ENCODE measurements around the gene BMP2.

BMP2 gene

DNA sequence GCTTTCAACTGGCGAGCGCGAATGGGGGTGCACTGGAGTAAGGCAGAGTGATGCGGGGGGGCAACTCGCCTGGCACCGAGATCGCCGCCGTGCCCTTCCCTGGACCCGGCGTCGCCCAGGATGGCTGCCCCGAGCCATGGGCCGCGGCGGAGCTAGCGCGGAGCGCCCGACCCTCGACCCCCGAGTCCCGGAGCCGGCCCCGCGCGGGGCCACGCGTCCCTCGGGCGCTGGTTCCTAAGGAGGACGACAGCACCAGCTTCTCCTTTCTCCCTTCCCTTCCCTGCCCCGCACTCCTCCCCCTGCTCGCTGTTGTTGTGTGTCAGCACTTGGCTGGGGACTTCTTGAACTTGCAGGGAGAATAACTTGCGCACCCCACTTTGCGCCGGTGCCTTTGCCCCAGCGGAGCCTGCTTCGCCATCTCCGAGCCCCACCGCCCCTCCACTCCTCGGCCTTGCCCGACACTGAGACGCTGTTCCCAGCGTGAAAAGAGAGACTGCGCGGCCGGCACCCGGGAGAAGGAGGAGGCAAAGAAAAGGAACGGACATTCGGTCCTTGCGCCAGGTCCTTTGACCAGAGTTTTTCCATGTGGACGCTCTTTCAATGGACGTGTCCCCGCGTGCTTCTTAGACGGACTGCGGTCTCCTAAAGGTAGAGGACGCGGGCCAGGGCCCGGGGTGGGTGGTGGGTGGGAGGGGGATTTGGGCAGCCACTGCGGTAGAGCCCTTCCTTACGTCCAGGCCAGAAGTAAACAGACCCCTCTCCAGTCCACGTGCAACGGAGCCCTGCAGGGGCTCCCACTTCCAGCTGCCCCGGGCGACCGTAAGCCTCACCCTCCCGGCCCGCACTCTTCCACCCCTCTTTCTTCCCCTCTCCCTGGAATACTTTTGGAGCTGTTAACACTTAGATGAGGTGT is 998 bp downstream of the BMP2 start:
- no peak for DNase-seq (ENCODE audit: low read depth in 2 of 2)

DNA sequence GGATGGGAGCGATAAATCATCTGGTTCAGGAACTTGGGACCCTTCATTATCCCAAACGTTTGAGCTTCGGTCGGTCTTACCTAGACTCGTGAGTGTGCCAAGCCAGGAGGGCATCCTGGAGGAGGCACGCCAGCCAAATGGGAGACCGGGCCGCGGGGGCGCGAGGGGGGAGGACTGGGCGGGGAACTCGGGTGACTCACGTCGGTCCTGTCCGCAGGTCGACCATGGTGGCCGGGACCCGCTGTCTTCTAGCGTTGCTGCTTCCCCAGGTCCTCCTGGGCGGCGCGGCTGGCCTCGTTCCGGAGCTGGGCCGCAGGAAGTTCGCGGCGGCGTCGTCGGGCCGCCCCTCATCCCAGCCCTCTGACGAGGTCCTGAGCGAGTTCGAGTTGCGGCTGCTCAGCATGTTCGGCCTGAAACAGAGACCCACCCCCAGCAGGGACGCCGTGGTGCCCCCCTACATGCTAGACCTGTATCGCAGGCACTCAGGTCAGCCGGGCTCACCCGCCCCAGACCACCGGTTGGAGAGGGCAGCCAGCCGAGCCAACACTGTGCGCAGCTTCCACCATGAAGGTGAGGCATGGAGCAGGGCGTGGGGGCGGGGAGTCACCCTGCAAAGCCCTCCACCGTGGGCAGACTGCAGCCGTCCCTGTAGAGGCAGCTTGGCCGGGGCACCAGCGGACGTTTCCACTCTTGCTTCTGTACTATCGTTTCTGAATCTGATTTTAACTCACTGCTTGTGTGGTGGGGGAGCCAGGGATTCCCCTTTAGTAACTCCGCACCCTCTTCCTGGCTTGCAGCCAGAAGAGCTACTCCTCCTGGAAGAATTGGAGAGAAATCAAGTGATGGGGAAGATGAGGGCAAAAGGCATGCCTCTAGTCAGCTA is 2.7 kb downstream of the BMP2 start:
- DNase-seq (ENCODE audit: low read depth in 2 of 2), result no peak

DNA sequence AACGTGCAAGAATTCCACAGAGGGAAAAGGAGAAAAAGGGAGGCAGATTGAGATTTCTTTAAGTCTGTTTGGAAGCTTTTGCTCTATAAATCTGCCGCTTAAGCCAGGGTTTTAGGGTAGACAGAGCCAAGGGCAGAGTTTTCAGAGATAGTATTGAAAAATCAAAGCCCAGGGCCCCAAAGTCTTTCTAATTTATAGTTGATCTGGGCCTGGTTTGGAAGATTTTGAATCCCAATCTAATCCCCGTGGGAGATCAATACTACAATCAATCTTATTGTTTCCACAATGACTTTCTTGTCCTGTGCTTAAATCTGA is 3.3 kb downstream of the BMP2 start:
- DNase-seq (ENCODE audit: low read depth in 2 of 2), result no peak

DNA sequence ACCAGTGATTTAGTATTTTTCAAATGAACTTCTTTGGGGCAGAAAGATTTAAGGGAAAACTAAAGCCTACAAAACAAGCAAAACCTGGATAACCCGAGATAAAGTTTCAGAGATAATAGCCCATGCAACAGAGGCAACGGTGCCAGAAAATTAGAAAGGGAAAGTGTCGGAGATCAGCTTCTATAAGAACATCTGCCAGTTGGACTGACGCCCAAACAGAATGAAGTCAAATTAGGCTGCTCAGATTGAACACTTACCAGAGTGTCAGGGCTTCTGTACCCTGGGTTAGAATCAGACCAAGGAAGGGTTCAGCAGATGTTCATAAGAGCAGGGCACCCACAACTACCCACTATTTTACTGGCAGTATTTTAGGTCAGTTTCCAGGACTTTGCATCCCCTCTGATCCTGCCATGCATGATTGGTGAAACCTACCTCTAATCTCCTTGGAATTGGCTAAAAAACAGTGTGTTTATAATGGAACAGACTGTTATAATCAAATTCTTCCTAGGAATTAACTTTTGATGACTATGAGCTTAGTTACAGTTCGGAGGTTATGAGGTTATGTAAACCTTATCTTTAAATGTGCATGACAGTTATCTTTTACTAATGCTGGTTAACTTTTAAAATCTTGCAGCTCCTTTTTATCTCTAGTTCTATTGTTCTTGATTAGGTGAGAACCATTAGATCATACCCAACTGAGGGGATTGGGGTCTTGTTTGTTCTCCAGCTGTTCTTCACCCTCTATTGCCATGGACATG is 13.1 kb downstream of the BMP2 start:
- no peak for DNase-seq (ENCODE audit: low read depth in 2 of 2)

DNA sequence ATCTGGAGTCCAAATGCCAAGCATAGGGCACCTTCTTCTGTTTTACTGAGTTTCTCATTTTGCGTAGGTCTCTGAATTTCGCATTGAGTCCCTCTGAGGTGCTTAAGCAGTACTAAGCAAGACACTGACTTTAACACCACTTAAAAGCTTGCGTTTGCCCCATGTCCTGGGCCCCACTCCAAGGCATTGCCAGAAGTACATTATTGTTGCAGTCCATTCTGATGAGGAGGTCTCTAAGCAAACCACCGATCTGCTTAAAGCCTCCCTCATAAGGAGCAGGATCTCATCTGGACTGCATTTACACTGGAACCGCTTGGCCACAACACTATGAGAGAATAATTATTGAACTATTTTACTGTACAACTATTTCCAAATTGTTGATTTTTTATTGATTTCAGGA is 16.3 kb downstream of the BMP2 start:
- no peak for DNase-seq (ENCODE audit: low read depth in 2 of 2)

DNA sequence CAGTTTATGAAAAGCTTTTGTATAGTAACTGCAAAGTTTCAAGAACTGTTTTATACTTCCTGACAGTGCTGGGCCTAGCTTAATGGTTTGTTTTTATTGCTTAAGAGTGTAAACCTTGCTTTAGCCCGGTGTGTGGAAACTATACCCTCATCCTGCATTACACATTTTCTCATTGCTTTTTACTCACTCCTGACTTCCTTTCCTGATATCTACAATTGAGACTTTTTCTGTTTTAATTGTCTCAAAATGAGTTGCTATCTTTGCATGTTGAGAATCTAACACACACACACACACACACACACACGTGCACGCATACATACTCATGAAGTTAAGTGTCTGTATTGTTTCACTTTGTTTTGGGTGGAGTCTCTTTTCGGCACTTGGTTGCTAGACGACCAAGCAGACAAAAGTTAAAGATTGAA is 16.7 kb downstream of the BMP2 start:
- DNase-seq (ENCODE audit: low read depth in 2 of 2), result no peak

DNA sequence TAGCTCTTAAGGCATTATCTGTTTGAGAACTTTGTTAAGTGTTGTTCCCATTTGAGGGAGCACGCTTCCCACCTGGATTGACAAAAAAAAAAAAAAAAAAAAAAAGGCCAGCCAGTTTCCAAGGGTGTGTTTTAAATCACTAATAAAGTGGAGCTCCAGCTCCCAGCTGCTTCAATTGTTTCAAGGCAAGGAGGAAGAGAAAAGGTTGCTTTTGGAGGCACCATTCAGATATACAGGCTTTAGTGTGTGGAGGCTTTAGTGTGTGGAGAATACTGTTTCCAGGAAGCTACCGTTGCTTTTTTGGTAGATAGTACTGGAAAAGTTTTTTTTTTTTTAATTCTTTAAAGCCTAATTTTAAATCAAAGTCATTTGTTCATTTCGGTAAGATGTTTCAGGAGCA is 17.3 kb downstream of the BMP2 start:
- DNase-seq (ENCODE audit: low read depth in 2 of 2), result no peak

DNA sequence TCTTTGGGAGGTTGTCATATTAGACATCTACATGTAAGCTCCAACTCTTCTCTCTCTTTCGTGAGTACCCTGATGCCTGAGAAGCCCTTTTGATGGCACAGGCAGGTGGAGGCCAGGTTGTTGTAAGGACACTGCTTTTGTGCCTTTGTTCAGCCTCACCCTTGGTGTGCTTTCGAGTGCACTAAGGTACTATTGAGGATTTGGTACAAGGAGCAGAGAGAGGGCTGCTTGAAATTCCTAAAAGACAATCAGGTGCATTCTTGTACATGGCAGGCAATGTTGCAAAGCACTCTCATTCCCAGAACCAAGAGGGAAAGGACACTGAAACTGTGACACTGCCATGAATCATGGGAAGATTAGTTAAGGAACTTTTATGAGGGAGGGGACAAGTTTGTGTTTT is 19.1 kb downstream of the BMP2 start:
- DNase-seq (ENCODE audit: low read depth in 2 of 2), result no peak

DNA sequence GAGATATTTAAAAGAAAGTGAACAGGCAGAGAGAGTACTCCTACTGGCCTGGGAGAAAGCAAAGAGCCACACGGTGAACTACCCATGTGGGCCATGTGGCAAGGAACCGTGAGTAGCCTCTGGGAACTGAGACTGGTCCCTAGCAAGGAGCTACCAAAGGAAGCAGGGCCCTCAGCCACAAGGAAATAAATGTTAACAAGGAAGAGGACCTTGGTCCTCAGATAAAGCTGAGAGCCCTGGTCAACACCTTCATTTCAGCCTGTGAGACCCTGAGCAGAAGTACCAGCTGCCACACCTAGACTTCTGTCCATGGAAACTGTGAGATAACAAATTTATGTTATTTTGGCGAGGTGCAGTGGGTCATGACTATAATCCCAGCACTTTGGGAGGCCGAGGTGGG is 25.3 kb downstream of the BMP2 start:
- DNase-seq (ENCODE audit: low read depth in 2 of 2), result no peak

DNA sequence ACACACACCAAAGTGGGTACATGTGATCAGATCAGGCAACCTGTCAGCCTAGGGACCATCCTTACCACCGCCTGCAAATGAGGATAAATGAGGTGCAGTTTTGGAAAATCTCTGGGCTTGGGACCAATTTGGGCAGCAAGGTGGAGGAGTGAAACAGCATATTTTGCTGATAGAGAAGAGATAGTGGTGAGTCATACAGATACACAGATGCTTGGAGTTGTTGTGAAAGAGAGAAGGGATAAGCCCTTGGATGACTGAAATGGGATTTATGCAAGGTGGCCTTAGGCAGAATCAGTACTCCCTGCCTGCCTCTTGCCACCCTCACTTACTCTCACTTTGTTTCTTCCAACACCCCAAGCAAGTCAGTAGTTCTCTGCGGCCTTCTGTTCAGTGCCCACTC is 34.7 kb downstream of the BMP2 start:
- no peak for DNase-seq (ENCODE audit: low read depth in 2 of 2)

DNA sequence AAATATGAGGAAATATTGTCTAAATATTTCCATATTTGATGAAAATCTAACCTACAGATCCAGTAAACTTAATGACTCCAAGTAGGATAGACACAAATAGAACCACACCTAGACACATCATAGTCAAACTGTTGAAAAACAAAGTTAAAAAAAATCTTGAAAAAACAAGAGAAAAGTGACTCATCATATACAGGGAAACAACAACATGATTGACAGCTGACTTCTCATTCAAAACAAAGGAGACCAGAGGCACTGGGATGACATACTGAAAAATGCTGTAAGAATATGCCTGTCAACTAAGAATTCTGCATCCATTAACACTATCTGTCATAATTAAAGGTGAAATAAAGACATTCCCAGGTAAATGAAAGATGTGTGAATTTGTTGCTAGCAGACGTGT is 38.8 kb downstream of the BMP2 start:
- no peak for DNase-seq (ENCODE audit: low read depth in 2 of 2)

DNA sequence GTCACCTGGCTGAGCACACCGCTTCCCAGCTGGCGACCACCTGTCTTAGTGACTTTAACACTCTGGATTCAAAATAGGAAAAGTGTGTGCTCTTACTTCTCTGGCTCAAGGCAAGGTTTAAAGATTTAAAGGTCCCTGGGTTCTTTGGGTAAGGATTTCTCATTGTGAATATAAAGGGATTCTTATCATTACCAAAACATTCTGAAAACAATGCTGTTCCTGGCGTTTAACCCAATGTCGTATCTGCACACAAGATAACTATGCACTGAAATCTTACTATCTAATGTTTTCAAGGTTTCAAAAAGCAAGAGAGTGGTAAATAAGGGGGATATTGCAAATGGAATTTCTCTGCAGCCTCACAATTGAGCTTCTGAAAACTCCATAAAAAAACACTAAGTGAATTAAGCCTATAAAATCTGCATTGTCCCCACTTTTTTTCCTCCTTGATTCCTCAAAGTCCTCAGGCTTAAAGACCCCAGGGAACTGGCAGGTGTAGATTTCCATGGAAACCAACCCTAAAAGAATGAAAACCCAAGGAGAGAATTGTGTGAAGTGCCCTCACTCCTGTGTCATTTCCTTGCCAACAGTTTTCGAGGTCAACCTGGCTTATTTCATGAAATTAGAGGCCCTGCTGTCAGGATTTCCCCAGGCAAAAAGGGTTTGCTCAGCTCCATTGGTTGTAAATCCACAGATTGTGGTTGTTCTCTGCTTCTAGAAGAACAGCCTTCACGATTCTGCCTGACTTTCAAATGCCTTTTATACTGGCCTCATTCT is 44.0 kb downstream of the BMP2 start:
- DNase-seq (ENCODE audit: low read depth in 2 of 2), result no peak

DNA sequence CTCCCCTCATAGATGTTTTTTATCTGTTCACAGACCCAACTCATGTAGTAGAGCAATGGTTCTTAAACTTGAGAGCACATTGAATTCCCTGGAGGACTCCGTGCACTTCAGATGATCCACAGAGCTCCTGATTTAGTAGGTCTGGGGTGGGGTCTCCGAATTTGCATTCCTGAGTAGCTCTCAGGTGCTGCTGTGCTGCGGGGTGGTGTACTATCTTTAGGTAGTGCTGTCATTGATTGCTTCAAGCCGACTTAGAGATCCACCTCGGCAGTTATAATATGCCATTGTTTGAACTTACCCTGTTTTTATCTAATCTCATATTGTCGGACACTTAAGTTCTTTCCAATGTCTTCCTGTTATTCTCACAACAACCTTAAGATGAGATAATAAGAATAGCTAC is 45.0 kb downstream of the BMP2 start:
- DNase-seq (ENCODE audit: low read depth in 2 of 2), result no peak

DNA sequence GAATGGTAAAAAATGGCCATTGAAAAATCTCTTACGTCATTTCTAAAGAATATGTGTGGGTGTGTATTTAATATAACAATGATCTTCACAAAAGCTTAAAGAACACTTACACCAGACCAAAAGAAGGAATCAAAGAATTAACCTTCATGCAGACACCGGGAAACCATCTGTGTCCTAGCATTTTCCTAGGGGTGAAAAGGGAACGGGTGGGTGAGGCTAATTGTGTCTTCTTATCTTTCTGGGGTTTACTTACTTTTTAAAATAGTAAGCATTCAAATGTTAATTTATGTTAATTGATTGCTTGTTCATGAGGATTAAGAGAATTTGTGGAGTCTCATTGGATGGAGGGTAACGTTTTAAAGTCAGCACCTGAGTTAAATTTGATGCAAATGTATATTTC is 47.5 kb downstream of the BMP2 start:
- no peak for DNase-seq (ENCODE audit: low read depth in 2 of 2)

DNA sequence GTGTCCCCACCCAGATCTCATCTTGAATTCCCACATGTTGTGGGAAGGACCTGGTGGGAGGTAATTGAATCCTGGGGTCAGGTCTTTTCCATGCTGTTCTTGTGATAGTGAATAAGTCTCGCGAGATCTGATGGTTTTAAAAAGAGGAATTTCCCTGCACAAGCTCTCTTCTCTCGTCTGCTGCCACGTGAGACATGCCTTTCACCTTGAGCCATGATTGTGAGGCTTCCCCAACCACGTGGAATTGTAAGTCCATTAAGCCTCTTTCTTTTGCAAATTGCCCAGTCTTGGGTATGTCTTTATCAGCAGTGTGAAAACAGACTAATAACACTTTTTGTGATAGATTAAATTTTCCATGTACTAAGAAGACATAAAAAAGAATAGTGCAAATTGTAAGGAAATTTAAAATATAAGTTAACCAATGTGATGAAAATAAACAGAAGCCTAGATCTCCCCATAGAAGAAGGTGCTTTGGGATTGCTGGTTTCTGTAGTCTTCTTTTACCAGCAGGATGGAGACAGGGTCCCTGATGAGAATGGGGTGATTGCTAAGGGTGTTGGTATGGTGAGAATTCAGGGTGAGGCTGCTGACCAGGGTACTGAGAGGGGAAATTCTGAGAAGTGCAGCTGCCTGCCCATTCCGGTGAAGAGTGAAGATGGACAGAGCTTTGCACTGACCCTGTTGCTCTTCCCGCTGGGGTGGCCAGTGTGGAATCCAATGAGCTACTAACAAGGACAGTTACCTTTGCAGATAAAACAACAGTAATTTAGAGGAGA is 50.7 kb downstream of the BMP2 start:
- no peak for DNase-seq (ENCODE audit: low read depth in 2 of 2)

DNA sequence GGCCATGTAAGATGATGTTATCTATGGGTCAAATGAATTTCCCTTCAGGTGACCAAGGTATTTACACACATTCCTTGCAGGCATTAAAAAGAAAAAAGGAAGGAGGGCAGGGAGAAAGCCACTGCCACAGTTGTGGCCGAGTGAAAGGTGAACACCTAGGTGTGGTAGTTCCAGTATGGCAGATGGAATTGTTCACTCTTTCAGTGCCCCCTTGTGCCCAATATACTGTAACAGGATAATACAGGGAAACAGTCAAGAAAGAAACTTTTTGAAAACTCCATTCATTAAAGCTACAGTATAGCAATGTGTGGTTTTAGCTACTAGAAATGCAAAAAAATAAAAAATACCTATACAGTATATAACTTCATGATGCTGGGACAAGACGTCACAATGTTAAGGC is 52.1 kb downstream of the BMP2 start:
- DNase-seq (ENCODE audit: low read depth in 2 of 2), result no peak

DNA sequence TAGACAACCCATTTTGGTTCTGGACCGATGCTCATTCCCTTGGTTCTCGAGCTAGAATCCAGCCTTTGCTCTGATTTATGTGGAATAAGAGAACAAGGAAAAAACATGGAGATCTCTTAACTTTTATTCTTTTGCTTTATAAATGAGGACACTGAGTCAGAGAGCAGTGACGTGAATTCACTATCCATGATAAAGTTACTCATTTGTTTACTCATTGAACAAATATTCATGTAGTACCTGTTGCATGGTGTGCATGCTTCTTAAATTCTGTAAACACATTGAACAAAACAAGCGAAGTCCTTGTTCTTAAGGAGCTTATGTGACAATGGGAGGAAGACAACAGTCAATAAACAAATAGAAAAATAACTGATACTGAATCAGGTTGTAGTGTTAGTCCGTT is 56.9 kb downstream of the BMP2 start:
- DNase-seq (ENCODE audit: low read depth in 2 of 2), result no peak

DNA sequence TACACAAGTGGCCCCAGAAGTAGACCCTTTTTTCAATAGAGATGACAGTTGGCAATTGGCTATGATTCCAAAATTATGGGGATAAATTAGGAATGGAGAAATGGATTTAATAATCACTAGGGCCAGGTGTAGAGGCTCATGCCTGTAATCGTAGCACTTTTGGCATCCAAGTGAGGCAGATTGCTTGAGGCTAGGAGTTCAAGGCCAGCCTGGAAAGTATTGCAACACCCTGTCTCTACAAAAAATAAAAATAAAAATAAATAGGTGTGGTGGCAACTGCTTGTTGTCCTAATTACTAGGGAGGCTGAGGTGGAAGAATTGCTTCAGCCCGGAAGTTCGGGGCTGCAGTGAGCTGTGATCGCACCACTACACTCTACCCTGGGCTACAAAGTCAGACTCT is 60.0 kb downstream of the BMP2 start:
- no peak for DNase-seq (ENCODE audit: low read depth in 2 of 2)

DNA sequence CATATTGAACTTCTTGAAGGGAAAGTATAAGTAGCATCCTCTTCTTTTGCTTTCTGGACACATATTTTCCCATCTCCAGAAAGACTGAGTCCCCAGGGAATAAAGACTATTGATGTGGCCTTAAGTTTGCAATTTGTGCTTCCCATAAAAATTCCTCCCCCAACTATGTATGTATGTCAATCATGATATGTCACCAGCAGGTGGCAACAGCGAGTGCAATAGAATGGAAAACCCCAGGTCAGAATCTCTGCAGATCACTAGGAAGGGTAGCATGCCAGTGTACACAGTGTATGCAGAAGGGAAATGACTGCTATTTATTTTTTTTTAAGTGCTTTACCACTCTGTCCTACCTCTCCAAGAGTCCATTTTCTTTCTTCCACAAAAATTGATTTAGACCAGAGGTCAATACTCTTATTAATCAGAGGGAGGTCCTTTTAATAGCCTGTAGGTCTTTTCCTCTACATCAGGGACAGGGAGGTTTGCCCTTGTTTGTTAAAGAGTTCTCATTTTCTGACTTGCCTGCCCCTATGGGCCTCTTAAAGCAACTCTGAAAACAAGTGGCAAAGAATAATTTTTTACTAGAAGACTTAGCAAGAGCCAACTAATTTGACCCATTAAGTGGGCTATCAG is 61.4 kb downstream of the BMP2 start:
- peak; percentile 11 to 18 for DNase-seq (ENCODE audit: low read depth in 2 of 2)

DNA sequence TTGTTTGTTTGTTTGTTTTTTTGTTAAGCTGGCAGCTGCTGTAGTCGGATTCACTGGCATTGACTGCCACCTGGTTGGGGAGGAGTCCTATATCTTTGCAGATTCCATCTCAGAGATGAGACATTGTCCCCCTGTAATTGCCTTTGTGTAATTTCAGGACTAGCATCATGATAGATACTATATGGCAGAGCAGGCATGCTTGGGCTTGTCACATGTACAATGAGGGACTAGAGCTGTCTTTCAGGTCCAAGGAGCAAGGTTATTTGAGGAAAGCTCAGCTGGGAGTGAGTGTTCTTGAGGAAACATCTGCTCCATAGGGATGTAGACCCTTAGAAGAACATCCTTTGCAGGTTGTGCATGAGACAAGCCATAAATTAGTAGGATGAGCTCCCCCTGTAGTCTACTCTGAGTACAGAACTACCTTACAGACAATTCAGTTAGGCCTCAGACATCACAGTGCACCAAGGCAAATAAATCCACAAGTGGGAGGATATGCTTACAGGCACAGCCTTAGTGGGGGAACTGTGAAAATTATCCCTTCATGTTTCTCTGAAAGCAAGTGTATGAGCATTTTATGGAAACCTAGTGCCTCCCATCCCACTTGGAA is 62.1 kb downstream of the BMP2 start:
- no peak for DNase-seq (ENCODE audit: low read depth in 2 of 2)

Data from stimulated activated CD4-positive, alpha-beta T cell treated with anti-CD3 and anti-CD28 coated beads, Interleukin-4, amount 100 ng/mL, for 48 hours (primary cell).